T follicular helper cell (primary cell): Measurements from ENCODE around the gene PSTPIP2.
"Not testable (repeated sequence)": the region's sequence is repeated elsewhere in the genome, so short reads cannot be mapped to it uniquely, and the experiment has no call there.

Source experiments
- DNase-seq: peaks from one replicate; pipeline ENCODE4 v3.0.0-alpha.2; 2020; ENCODE audit warnings: low read depth

The PSTPIP2 gene

GRCh38 chr18:46035696-46036680 is 36.1 kb downstream of the PSTPIP2 start:
- no peak for DNase-seq

- no peak for DNase-seq
Observed at GRCh38 chr18:46034230-46034629, 37.8 kb downstream of the PSTPIP2 start.

DNA sequence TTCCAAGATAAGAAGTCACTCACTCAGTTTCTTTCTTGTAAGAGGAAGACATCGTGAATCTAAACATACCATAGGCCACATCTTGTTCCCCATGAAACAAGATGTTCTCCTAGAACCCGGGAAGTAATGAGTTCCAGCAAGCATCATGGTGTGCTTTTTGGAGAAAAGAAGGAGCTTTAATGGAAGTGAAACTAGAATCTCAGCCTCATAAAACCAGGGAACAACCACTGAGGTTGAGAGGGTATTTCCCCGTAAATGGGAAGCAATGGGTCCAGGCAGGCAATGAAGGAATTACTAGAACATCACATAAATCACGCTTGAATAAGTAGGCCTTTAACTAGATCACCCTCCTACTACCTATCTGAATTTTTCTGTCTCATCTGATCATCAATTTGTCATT is 40.3 kb downstream of the PSTPIP2 start:
- no peak for DNase-seq

DNA sequence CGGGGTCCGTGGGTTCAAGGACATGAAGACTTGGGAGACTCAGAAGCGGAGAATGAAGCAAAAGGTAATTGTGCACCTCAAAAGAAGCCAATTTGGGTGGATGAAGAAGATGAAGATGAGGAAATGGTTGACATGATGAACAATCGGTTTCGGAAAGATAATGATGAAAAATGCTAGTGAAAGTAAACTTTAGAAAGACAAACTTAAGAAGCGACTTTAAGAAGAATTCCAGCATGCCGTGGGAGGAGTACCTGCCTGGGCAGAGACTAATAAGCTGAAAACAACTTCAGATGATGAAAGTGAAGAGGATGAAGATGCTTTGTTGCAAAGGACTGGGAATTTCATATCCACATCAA is 43.5 kb downstream of the PSTPIP2 start:
- DNase-seq: no peak

GRCh38 chr18:46019936-46020335 is 52.1 kb downstream of the PSTPIP2 start:
- DNase-seq: no peak

DNA sequence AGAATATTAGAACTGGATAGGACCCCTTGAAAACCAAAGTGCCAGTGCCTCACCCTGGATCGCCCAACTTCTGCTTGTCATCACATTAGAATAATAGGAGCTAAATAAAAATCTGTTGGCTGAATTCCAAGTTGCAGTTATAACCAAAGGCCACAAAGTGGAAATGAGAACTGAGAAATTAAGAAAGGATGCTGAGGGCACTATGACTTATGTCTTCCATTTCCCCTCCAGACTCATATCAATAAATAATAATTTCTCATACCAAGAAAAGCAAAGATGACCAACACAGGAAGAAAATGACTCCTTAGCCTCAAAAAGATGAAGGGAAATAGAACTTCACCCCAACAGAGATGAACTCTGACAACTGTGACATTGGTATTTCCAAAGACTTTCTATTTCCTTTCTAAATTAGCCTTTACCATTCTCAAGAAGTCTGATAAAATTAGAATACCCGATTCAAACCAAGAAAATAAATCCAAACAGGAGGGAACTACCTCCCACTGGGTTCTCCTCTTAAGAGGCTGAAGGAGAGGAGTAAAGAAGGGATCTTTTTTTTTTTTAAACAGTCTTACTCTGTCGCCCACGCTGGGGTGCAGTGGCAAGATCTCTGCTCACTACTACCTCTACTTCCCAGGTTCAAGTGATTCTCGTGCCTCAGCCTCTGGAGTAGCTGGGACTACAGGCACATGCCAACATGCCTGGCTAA is 58.4 kb downstream of the PSTPIP2 start:
- no peak for DNase-seq

GRCh38 chr18:46010676-46011075 is 61.4 kb downstream of the PSTPIP2 start:
- no peak for DNase-seq

DNA sequence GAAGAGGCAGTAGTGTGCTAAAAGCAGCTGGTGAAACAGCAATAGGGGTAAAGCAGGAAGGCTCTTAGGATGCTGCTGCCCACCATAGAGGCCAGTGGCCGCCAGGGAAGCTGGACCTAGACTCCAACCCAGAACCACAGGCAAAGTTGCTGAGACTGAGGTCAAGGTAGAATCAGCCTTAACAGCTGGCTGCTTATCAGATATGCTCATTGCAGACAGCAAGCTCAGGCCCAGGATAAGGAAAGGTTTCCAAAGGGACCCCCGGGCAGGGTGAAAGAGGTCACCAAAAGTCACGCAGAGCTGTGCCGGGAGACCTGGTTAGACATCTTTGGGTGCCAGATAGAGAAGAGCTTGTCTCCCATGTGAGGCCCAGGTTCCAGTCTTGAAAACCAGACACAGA is 62.0 kb downstream of the PSTPIP2 start:
- DNase-seq: no peak

GRCh38 chr18:46009125-46009840 is 62.8 kb downstream of the PSTPIP2 start:
- no peak for DNase-seq

- DNase-seq: no peak
Observed at GRCh38 chr18:46008531-46008930, 63.5 kb downstream of the PSTPIP2 start.

DNA sequence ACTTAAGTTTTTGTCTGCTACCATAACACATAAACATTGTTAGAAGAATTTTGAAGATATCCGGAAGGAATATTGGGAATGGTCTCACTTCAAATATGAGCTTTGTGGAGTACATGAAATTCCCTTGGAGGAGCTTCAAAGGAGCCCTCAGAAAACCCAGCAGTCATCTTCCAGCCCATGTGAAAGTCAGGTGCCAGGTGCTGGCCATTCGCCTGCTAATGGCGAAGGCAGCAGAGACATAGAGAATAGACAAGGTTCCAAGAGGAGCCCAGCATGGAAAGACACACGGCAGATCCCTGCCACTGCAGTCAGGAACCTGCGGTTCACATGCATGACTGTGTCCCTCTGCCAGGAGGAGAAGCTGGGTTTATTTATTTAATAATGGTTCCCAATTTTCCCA is 64.9 kb downstream of the PSTPIP2 start:
- DNase-seq: no peak

- DNase-seq: no peak
Observed at GRCh38 chr18:46002934-46003333, 69.1 kb downstream of the PSTPIP2 start.

- DNase-seq: no peak
Observed at GRCh38 chr18:46001892-46002291, 70.2 kb downstream of the PSTPIP2 start.

GRCh38 chr18:46001074-46001473 is 71.0 kb downstream of the PSTPIP2 start:
- DNase-seq: no peak

GRCh38 chr18:45999536-45999935 is 72.5 kb downstream of the PSTPIP2 start:
- DNase-seq: no peak

GRCh38 chr18:45998244-45998643 is 73.8 kb downstream of the PSTPIP2 start:
- DNase-seq: peak; percentile 1

DNA sequence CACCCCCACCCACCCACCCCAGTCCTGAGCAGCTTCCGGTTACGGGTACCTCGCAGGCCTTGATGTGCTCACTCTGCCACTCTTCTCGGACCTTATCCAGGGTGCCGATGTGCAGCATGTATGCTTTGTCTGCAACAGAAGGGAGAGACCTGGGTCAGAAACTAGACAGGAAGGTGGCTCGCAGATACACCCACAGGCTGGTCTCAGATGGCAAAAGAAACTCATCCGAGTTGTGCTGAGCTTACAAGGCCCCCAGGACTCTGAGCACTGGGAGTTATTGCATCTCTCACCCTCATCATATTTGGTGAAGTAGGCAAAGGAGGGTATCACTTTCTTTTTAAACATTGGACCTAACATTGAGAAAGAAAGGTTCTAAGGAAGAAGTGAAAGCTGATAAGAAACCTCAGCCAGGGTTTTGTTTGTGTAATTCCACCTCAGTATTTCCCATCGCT is 74.3 kb downstream of the PSTPIP2 start:
- no peak for DNase-seq

DNA sequence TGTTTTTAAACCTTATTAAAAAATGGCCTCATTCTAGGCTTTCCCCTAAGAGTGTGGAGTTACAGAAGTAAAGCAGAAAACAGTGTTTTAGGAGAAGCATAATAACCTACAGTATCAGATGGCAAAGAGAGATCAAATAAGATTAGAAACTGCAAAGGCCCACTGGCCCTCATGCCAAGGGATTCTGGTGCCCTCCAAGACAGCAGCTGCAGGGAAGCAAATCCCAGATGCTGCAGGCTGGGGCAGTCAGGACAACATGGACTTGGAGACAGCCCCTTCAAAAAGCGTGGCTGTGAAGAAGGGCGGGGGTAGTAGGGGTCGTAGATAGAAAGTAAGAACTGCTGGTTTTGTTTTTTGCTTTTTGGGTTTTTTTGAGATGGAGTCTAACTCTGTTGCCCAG is 76.6 kb downstream of the PSTPIP2 start:
- DNase-seq: no peak

DNA sequence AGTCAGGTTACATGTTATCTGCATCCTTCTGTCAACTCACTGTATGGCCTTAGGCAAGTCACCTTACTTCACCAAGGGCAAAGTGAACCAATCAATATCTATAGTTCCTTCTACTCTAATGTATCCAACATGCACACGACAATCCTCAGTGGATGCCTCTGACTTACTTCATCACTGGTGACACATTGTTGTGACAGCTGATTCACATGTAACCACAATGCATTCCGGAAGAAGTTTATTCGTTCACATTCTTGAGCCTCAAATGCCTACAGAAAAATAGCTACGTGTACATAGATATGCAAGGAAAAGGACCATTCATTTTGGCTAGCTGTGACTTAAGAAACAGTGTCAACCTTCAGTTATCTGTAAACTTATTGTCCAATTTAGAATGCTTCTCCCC is 78.6 kb downstream of the PSTPIP2 start:
- DNase-seq: no peak

DNA sequence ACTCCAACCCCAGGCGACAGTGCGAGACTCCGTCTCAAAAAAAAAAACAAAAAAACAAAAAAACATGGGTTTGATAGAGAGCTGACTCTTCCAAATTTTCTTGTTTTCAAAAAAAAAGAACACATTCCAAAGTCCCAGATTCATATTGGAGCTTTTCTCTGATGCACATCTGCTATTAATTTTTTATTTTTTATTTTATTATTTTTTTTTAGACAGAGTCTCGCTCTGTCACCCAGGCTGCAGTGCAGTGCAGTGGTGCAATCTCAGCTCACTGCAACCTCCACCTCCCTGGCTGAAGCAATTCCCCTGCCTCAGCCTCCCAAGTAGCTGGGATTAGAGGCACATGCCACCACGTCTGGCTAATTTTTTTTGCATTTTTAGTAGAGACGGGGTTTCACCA is 79.5 kb downstream of the PSTPIP2 start:
- not testable (repeated sequence) for DNase-seq

GRCh38 chr18:45991788-45992187 is 80.3 kb downstream of the PSTPIP2 start:
- DNase-seq: no peak

DNA sequence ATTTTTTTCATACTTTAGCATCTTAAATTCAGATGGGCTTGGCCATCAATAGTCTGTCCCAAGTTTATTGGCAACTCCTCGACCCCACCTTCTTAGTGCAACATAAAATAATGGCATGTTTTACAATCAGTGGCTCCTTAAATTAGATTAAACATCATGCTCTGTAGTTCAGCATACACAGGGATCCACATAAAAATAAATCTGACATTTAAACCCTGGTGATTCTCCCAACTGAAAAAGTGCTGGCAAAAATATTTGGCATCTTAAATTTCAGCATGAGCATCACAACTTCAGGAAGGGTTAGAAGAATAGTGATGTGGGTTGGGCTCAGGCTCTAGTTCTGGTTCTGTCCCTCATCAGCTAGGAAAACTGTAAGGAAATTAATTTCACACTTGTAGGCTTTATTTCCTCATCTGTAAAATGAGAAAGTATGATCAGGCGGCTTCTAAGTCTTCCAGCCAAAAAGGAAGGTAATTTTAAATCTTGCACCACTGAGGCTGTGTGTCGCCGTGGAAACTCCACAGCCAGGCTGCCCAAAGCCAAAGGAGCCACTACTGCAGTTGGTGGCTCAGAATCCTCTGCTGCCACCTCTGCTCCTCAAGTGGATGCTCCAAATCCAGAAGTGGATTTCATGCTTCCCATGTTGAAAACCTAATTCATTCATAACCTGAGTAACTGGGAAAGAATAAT is 87.4 kb downstream of the PSTPIP2 start:
- no peak for DNase-seq
